ENCODE results near the gene HBS1L.

The HBS1L gene

DNA sequence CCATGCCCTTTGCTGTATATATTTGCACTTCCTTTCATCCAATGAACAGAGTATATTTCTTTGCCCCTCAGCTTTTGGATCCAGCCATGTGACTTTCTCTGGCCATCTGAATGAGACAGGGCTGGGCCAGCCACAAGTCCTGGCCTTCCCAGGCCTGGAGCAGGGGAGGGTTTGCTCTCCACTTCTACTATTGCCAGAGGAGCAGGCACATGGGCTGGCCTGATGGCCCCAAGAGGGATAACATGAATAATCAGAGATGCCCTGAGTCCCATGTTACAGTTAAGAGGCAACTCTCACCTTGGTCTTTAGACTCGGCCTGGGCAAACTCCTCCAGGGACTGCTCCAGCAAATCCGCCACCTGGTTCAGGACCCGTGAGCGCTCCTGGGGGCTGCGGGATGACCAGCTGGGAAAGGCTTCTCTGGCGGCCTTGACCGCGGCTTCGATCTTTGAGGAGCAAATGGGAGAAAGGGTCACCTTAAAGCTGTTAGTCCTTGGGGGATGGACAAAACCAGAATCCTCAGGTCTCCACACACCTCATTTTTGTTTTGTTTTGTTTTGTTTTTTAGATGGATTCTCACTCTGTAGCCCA lies 111.0 kb downstream of the HBS1L start:
- DNase-seq = no peak

DNA sequence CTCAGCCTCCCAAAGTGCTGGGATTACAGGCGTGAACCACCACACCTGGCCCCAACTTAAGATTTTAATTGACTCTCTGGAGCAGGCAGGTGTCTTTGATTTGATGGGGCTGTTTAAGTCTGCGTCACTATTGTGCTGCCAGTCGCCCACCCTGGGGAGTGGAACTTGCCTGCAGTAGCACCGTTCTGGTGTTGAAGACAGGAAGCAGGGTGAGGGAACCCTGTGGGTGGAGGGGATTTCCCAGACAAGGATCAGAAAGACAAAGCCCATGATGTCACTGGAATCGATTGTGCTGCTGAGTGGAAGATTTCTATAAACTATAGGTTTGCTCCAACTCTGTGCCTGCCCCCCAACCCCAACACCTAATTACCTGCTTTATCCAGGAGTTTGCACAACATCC lies 115.7 kb downstream of the HBS1L start:
- peak; percentile 2 for DNase-seq

DNA sequence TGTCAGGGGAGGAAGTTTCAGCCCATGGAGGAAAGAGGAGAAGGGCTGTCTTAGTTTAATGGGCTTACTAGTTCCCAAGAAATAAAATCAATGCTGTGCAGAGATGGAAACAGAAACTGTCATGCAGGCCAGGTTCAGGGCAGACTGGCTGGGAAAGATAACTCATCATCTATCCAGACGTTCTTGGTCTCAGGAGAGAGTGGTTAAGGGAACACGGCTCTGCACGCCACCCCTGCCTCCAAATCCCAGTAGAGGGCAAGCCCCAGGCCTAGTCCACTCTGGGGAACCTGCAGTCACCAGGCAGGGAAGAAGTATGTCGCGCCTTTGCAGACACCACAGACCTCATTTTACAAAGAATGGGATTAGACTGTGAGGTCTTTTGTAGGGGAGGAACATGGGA lies 117.2 kb downstream of the HBS1L start:
- no peak for DNase-seq

DNA sequence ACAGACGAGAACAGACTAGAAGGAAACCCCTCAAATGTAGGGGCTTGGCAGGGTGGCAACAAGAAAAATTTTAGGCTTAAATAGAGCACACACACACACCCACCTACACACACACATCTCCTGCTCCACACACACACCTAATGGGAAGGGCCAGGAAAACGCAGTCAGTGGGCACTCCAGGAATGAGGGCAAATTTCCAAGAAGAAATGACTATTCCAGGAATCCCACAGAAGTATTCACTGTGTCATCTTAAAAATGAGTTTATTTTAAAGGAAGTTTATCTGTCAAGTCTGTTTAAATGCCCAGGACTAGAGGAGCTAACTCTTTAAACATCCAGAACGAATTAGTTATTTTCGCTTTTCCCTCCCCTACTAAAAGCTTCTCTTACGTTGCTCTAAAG lies 117.7 kb downstream of the HBS1L start:
- DNase-seq = no peak

DNA sequence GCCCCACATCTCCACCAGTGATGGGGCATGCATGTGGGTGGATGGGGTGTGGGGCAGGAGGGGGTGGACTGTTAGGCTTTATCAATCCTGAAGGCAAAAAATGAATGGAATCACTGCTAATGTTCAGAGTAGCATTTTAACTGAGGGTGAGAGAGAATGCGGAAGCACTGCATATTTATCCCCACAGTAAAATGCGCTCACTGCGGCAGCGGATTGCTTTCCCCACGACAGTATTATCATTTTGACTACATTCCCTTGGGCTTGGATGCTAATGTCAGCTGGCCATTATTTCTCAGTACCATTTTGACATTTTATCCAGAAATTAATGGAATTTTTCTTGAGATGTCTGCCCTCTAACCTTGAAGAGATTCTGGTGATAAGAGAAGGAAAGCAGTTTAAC lies 118.1 kb downstream of the HBS1L start:
- no peak for DNase-seq

DNA sequence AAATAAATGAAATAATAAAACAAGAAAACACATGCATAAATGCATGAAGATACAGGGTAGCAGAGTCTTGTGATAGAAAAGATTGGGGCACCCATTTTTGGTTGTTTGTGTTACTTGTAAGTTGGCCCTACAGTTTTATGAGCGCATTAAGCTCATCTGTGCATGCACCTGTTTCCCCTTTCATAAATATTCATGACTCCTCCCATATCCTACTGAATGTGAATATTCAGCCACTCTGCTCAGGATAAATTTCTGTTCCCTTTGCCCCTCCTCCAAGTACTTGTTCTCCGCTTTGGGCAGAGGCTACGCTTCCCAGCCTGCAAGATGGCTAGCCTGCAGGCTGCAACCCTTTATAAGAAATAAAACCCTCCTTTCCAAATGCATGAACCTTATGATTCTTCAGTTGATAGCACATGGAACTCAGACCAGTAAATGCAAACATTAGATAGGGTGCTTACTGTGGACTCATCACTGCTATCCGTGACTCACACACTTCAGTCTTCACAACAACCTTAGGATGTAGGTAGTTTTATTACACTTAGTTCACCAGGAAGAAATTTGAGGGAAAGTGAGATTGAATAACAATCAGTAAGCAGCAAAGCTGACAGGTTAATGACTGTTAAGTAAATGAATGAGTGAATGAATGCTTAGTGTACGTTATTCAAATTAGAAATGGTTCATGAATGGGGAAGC lies 119.7 kb downstream of the HBS1L start:
- no peak for DNase-seq

DNA sequence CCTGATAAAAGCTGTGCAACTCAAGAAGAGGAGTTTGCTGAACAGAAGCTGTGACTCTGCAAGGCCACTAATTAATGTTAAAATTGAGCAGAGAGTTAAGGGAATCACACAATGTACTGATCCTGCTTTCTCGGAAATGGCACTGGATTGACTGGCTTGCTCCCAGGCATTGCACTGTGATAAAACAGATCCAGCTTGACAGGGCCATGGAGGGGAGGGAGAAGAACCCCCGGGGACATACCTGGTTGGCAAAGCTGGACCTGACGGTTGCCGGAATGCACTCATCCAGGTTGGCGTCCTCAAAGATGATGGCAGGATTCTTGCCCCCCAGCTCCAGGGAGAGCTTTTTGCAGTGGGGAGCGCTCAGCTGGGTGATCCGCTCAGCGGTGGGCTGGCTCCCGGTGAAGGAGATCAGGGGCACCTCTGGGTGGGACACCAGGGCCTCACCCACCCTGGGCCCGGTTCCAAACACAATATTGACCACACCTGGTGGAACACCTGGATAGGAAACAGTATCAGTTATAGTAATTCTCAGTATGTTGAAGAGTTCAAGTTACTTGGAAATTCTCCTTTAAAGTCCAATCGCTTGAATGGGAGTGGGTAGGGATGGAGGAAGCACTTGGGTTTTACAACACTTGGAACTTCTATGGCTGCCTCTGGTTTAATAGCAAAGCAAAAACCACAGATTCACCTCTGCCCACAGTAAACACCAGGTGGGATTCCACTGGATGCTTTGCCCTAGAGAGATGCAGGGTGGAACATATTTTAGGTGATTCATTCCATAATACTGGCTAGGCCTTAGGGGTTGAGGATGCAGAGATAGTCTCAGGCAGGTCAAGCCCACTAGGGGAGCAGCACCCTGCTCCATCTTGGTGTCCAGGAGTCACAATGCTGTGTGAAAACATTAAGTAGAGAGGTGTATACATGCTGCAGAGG lies 121.8 kb downstream of the HBS1L start:
- DNase-seq = no peak

DNA sequence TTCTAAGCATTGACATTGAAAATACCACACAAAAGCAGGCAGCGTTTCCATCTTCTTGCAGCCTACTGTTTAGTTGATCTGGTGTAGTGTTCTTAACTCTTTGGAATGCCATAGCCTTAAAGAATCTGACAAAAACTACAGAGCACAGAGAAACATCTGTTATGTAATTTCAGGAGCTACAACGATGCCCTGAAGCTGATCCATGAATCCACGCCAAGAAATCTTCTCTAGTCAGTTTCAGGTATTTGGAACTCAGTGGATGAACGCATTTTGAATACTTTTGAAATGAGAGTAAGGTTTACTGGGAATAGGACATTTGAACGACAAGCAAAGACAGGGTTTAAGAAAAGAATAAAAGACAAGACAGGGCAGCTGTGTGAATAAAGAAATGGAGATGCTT lies 122.5 kb downstream of the HBS1L start:
- no peak for DNase-seq

DNA sequence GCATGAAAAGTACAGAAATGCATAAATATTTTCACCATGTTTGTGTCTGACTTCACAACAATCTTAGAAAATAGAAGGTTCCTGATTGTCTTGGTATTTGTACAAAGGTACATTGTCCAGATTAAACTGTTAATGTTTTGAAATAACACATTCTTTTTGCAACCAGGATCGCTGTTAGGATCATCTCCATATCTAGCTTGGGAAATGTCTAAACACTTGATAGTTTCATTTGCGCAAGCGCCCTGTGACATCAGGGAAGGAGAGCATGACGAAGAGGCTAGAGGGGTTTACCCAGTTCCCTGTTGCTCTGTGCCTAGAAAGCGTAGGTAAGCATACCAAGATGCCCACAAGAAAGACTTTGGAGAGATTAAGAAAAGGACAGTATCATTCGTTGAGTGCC lies 124.2 kb downstream of the HBS1L start:
- DNase-seq = no peak

DNA sequence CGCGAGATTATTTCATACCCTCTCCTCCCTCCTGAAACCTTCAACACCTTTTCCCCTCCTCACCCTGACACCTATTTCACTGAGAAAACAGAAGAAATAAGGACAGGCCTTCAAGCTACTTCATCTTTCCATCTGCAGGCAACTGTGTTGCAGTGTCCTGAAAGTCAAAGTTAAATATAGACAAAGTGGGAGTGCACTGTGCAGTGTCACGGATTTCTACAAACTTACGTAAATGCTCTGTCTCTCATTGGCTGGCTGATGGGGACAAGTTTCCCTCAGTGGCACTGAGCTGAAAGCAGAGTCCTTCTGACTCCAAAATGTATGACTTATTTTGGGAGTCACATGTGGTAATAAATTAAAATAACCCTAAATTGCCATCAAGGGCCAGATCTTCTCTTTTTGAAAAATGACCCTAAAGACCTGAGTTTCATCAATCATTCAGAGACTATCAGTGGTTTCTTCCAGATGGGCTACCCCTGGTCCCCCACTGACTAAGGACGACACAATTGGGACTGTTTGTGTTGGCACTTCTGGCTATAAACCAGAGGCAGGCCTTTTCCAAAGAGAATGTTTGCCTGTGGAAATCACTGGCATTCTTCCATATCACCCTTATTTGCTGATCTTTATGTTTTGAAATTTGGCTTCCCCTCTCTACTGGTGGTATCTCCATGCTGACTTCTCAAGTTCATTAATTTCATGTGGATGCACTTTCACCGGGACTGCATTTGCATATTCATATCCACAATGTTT lies 126.3 kb downstream of the HBS1L start:
- no peak for DNase-seq

DNA sequence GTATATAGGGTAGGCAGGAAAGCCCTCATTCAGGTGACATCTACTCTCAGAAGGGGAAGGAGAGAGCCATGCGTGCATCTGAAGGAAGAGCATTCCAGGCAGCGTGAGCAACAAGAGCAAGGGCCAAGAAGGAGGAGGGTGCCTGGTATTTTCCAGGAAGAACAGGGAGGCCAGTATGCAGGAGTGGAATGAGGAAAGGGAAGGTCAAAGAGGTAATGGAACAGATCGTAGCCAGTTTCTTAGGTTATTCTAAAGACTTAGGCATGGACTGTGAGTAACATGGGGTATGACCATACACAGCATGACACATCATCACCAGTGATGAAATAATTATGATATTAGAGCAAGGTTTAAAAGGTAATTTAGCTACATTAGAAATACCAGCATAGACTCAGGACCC lies 128.8 kb downstream of the HBS1L start:
- DNase-seq = no peak

DNA sequence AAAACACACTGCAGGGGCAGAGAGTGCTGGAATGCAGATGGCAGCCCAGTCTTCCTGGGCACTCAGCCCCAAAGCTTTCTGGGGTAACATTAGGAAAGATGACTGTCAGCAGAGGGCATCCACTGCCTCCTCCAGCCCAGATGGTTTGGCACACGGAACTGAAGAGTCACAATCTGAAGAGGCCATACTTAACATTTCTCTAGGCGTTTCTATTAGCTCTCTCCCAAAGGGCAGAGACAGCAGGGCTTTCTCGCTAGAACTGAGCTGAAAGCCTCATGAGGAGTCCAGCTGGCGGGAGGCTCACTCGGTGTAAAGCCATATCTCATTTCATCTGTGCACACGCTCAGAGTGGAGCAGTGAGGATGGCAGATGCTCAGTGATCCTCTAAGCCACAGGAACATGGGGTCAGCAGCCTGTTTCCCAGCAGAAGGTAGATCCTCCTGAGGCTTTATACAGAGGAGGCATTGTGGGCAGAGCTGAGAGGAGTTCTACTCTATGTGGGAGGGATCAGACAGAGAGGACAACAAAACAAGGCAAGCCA lies 132.8 kb downstream of the HBS1L start:
- DNase-seq = no peak

DNA sequence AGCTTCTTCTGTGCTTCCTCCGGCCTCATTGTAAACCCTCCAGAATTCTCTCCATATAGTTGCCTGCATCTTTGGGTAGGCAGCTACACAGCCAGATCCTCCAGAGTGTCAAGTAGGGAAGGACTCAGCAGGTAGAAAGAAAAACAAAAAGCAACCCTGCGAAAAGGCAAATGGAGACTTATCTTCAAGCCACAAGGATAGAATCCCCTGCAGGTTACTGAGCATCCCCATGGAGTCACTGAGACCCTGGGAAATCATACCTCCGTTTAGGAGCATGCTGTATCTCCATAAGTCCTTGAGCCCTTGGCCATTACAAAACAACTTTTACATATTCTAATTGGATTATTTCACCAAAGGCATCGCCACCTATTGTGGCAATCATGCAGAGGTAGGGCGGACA lies 133.3 kb downstream of the HBS1L start:
- no peak for DNase-seq

DNA sequence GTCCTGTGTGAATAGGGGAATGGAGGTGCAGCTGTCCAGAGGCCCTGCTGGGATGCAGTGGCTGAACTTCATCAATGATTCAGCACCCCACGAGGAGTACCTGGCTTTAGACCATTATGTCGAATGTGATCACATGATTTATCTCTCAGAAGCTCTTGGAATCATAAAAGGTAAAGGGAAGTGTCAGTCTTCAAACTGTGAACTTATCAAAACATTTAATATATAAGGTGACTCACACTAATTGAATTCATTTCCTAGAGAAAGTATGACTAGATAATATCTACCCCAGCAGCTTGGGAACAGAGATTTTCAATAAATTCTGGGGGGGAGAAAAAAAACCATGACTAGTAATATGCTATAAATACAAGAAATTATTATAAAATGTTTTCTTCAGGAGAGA lies 134.2 kb downstream of the HBS1L start:
- DNase-seq = no peak

DNA sequence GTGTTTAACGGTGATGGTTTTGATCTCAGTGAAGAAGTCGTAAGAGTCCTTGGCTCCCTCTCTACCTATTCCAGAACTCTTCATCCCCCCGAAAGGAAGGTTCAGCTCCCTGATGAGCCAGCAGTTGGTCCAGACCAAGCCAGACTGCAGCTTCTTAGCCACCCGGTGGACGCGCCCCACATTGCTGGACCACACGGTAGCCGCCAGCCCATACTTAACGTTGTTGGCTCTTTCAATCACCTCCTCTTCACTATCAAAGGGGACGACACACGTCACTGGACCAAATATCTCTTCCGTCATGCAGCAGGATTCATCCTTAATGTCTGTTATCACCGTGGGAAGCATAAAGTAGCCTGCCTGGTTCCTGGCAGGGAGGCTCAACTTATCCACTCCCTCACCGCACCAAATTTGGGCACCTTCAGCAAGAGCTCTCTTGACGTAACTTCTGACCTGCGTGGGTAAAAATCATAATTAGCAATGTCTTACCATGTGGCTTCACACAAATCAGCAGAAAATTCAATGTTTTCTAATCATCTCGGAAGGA lies 136.1 kb downstream of the HBS1L start:
- no peak for DNase-seq

DNA sequence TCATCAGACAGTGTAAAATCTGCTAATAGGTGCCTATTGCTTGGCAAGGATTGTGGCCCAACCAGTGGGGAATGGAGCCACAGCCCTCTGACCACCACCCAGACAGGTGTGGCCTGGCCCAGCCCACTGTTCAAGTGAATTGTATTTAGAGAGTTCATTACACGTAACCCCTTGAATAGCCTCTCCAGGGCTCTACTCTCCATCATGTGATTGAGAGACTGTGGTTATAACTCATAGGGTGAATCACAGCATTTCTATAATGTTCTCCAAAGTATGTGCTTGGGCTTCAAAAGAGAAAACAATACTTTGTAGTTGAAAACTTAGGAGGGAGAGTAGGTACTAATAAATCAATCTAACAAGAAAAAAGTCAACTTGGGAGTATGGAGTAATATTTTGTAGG lies 143.1 kb downstream of the HBS1L start:
- no peak for DNase-seq

DNA sequence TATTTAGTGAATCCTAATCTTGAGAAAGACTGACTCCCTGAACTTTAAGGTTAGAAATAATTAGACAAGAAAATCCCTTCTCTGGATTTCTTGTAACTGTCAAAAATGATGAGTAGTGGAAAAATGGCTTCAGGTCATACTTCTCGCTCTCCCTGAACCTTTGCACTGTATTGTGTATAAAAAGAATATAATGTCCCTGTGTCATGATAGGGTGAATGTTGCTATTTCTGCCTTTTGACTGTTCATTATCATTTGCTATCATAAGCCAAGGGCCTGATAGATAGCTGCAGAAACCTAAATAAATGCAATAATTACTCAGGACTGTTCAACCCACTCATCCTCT lies 144.1 kb downstream of the HBS1L start:
- DNase-seq = no peak

Data from NCI-H345 (cell line).